GM19035 (cell line): ENCODE data around the gene RHEB.
"Not testable (repeated sequence)": the region's sequence is repeated elsewhere in the genome, so short reads cannot be mapped to it uniquely, and the experiment has no call there.

Source experiments
- ATAC-seq: cut with Tn5 transposase; IDR thresholded peaks from one replicate; pipeline ENCODE4 v1.9.1; 2021; ENCODE audit not compliant: unreplicated experiment

Gene RHEB

DNA sequence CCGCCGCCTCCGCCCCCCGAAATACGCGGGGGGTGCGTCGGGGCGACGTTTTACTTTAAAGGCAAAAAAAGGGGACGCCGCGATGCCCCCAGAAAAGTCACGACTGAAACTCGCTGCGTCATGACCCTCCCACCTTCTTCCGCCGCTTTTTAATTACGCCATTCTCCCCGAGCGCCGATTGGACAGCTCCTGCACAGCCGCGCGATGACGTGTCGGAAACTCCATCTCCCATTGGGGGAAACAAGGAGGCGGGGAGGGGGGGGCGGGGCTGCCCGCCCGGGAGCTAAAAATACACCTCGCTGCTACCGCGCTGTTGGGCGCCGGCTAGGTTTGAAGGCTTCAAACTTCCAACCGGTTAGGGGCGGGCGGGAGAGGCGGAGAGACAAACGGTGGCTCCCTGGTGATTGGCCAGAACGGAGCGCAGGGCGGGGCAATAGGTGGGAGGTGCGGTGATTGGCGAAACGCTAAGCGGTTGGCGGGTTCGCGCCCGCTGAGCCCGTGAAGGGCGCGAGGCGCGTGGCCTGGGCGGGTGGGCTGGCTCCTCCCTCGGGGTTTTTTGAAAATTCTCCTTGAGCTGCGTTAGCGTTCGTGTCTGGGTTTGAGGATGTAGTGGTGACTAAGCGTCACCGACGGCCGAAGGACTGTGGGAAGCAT, at the start of gene RHEB:
RHEB (minus strand) TSS at position 131 of the 654 bp plus-strand sequence. CDS start 384 bp downstream, outside the sequence.
- ATAC-seq: peak; percentile 66

DNA sequence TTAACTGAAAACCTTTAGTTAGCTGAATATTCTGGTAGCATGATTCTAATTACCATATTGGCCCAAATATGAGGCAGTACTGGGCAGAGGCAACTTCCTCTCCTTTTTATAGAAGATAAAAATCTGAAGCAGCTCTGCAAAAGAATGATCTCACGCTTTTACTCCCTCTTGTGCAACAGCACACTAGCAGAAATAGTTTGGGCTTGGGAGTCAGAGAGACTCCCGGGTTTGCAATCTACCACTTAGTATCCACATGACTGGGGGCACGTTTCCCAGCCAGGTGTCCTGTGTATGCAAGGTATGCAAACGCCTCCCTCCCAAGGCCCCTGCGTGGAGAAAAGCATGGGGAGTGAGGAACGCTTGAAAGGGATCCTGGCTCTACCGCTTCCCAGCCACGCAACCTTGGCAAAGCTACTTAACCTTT, 47.2 kb upstream of the RHEB start:
- no peak for ATAC-seq

GRCh38 chr7:151565541-151565940, 45.8 kb upstream of the RHEB start:
- no peak for ATAC-seq

GRCh38 chr7:151560243-151560642, 40.5 kb upstream of the RHEB start:
- no peak for ATAC-seq

- ATAC-seq: no peak
Observed at GRCh38 chr7:151559557-151560183, 40.0 kb upstream of the RHEB start.

- no peak for ATAC-seq
Observed at GRCh38 chr7:151558575-151558974, 38.9 kb upstream of the RHEB start.

- ATAC-seq: no peak
Observed at GRCh38 chr7:151556592-151556991, 36.9 kb upstream of the RHEB start.

GRCh38 chr7:151553356-151553755, 33.7 kb upstream of the RHEB start:
- no peak for ATAC-seq

GRCh38 chr7:151552352-151553028, 32.8 kb upstream of the RHEB start:
- ATAC-seq: no peak

GRCh38 chr7:151551820-151552219, 32.1 kb upstream of the RHEB start:
- no peak for ATAC-seq

- ATAC-seq: no peak
Observed at GRCh38 chr7:151550656-151551286, 31.1 kb upstream of the RHEB start.

DNA sequence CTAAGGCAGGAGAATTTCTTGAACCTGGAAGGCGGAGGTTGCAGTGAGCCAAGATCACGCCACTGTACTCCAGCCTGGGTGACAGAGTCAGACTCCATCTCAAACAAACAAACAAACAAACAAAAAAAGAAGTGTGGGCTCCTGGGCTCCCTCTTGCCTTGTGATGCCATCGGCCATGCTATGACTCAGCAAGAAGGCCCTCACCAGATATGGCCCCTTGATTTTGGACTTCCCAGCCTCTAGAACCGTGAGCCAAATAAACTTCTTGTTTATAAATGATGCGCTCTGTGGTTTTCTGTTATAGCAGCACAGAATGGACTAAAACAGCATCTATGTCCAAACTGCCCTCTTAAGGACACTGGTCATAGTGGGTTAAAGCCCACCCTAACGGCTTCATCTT, 29.9 kb upstream of the RHEB start:
- ATAC-seq: no peak

GRCh38 chr7:151549083-151549482, 29.4 kb upstream of the RHEB start:
- no peak for ATAC-seq

DNA sequence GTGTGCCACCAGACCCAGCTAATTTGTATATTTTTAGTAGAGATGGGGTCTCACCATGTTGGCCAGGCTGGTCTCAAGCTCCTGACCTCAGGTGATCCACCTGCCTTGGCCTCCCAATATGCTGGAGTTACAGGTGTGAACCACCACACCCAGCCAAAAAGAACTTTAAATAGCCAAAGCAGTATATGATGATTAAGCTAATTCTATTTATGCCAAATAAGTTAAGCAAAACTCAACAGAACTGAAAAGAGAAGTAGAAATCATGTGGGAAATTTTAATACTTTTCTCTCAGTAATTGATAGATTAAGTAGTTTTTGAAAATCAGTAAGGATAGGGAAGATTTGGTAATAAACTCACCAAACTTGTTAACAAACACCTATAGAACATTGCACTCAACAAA, 24.5 kb upstream of the RHEB start:
- no peak for ATAC-seq

GRCh38 chr7:151542606-151543130, 23.0 kb upstream of the RHEB start:
- ATAC-seq: no peak

- ATAC-seq: no peak
Observed at GRCh38 chr7:151541709-151542499, 22.2 kb upstream of the RHEB start.

- no peak for ATAC-seq
Observed at GRCh38 chr7:151540146-151540545, 20.5 kb upstream of the RHEB start.

GRCh38 chr7:151539088-151539671, 19.5 kb upstream of the RHEB start:
- ATAC-seq: peak; percentile 80

DNA sequence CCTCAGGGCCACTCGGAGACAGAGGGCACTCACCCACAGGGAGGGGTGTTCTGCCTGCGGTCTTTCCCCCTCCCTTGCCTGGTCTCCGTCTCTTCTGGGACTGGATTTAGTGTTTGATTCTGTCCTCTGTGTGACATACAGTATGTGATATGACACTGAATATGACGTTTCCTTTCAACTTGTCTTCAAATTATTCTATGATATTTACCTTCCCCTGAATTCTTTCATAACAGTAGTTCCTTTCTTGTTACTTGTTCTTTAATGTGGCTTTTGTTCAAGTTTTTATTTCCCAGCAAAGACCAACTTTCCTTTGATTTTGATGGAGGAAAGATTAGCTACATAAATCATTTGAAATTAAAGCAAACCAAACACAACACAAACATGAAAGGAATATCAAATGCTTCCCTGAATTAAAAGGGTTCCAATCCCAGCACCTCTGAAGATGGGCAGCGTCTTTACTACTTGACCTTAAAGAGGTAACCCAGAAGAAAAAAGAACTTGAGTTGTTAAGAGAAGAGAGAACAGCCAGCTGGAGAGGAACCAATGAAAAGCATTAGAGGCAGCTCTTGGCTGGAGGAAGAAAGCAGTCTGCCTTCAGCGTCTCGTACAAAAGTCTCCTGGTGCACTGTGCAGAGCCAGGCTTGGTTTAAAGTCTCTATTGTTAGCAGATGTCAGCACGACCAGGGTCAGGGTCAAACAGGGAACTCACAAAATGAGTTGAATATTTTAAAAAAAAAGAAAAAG, 18.3 kb upstream of the RHEB start:
- no peak for ATAC-seq

- not testable (repeated sequence) for ATAC-seq
Observed at GRCh38 chr7:151536178-151536577, 16.5 kb upstream of the RHEB start.
